ENCODE results near the gene ANKEF1. TPM values are rescaled to one million over a fixed set of nuclear protein-coding genes. Genes with fewer than 3 reads are reported as not detected.

ANKEF1 gene
- total RNA-seq: 1 to 10 TPM; 1.0 to 7.5 (median 3.5) TPM

DNA sequence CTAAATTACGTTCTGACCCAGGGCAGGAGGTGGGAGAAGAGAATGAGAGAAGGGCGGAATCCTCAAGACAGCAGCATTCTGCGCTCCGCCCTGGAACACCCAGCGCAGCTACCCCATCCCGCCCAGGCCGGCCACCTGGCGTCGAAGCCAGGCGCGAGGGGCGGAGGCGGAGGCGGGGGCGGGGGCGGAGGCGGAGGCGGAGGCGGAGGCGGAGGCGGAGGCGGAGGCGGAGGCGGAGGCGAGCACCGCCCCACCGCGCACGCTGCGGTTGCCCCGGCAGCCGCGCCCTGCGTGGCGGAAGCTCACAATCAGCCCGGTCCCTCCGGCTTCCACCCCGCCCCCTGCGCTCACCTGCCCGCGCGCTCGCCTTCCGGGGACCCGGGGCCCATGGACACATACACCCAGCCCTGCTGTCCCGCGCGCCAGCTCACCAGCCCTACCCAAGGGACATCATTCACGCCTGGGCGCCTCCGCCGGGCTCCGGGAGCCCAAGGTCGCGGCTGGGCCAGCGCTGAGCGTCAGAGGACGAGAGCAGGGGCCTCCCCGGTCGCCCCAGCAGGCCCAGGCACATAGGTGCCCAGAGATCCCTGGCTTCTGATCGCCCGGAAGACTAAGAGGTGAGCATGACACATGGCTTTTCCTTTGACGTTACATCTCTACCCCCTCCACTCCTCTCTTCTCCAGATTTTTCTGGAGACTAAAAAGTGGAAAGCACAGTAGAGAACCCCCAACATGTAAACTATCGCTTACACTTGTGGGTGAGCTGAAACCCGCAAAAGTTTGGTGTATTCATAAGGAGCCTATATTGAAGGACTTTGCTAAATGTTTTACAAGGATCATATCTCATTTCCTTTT, at the start of gene ANKEF1:
Gene ANKEF1, plus strand, starts transcription at position 271 of the 855 bp plus-strand sequence. CDS start 3,315 bp downstream, outside the sequence.
- Histone ChIP-seq H3K4me1 (peaks cover 4 to 15% (median 9%) of the 10 kb centered on the region in 4 donors), H3K27ac (peak within 1 kb of the TSS; percentile 8 to 77 (median 73)), H3K27me3 (no peaks in the 10 kb centered on the region), H3K36me3 (no peaks in the 10 kb centered on the region), H3K4me3 (peak within 1 kb of the TSS; percentile 37 to 72 (median 62)), H3K9me3 (no peaks in the 10 kb centered on the region)
- DNase-seq (peak; percentile 89 to 96), ATAC-seq (ENCODE audit: low FRiP score in 2 of 2) (peak; percentile 97 to 98)
- WGBS, 2 donors: 3 to 5% methylated on average over 24 to 36 of the region's 65 CpGs
- peak in 2 of 4 donors; percentile 38 to 63 for TF ChIP-seq POLR2A (IDR thresholded peaks at IDR 0.05)
- TF ChIP-seq, protein P1, sequence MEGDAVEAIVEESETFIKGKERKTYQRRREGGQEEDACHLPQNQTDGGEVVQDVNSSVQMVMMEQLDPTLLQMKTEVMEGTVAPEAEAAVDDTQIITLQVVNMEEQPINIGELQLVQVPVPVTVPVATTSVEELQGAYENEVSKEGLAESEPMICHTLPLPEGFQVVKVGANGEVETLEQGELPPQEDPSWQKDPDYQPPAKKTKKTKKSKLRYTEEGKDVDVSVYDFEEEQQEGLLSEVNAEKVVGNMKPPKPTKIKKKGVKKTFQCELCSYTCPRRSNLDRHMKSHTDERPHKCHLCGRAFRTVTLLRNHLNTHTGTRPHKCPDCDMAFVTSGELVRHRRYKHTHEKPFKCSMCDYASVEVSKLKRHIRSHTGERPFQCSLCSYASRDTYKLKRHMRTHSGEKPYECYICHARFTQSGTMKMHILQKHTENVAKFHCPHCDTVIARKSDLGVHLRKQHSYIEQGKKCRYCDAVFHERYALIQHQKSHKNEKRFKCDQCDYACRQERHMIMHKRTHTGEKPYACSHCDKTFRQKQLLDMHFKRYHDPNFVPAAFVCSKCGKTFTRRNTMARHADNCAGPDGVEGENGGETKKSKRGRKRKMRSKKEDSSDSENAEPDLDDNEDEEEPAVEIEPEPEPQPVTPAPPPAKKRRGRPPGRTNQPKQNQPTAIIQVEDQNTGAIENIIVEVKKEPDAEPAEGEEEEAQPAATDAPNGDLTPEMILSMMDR (IDR thresholded peaks at IDR 0.05): peak in 1 of 6 experiments; percentile 9
- TF ChIP-seq EP300 (IDR thresholded peaks at IDR 0.05): no peak
- peak in 1 of 2 donors; percentile 55 for TF ChIP-seq POLR2AphosphoS5 (IDR thresholded peaks at IDR 0.05)

DNA sequence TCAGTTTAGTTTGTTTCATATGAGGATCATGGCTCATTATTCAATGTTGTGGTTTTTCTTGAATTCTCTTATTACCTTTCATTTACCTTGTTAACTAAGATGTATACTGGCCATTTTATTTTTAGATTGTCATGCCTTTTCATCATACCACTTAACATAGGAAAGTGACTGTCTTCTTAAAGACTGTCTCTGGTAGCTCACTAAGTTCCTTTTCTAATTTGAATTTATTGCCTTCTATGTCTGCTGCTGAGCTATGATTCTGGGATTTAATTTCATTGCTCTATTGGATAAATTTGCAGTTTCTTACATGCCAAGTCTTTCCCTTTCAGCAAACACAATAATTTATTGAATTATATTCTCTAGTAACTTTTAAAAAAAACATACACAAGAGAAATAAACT, 49.5 kb upstream of the ANKEF1 start:
- H3K9me3 ChIP-seq: no peaks in the 10 kb centered on the region
- DNase-seq (no peak), ATAC-seq (ENCODE audit: low FRiP score in 2 of 2) (no peak)

DNA sequence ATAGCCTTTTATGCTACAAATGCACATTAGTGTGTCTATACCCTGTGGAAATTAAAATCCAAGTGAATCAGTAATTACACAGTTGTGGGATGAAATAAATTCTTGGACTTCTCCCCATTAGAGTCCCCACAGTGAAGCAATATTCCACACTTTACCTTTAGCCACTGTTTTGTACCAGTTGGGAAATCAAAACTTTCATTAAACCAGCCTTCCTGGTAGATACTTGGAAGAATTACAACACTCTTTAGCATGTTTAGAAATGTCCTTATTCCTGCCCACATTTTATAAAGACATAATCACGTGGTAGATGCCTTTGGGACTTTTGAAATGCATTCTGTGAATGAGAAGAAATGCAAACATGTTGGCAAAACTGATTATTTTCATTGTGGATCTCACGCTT, 49.0 kb upstream of the ANKEF1 start:
- H3K9me3 ChIP-seq: no peaks in the 10 kb centered on the region
- ATAC-seq (ENCODE audit: low FRiP score in 2 of 2) (no peak), DNase-seq (no peak)
- H3K4me1 ChIP-seq: peaks cover 0 to 7% (median 1%) of the 10 kb centered on the region in 4 donors
- TF ChIP-seq EP300 (IDR thresholded peaks at IDR 0.05): no peak
- no peak for TF ChIP-seq POLR2A (IDR thresholded peaks at IDR 0.05)
- TF ChIP-seq, protein P1 (IDR thresholded peaks at IDR 0.05): no peak
- TF ChIP-seq POLR2AphosphoS5 (IDR thresholded peaks at IDR 0.05): no peak
- no peaks in the 10 kb centered on the region for H3K36me3 ChIP-seq
- H3K27ac ChIP-seq: no peak overlapping the region
- WGBS, 2 donors: 38 to 50% methylated on average over 2 of the region's 2 CpGs
- peak overlapping the region in 1 of 4 donors; percentile 2 for H3K4me3 ChIP-seq
- H3K27me3 ChIP-seq: no peaks in the 10 kb centered on the region

More for the DNA sequence above, 49.5 kb upstream of the ANKEF1 start:
- Histone ChIP-seq H3K27me3 (no peaks in the 10 kb centered on the region), H3K4me3 (no peak overlapping the region), H3K36me3 (no peaks in the 10 kb centered on the region), H3K27ac (no peak overlapping the region), H3K4me1 (peaks cover 0 to 7% (median 1%) of the 10 kb centered on the region in 4 donors)
- TF ChIP-seq POLR2A (IDR thresholded peaks at IDR 0.05) (no peak), EP300 (IDR thresholded peaks at IDR 0.05) (no peak), POLR2AphosphoS5 (IDR thresholded peaks at IDR 0.05) (no peak)
- TF ChIP-seq, protein P1 (IDR thresholded peaks at IDR 0.05): no peak

DNA sequence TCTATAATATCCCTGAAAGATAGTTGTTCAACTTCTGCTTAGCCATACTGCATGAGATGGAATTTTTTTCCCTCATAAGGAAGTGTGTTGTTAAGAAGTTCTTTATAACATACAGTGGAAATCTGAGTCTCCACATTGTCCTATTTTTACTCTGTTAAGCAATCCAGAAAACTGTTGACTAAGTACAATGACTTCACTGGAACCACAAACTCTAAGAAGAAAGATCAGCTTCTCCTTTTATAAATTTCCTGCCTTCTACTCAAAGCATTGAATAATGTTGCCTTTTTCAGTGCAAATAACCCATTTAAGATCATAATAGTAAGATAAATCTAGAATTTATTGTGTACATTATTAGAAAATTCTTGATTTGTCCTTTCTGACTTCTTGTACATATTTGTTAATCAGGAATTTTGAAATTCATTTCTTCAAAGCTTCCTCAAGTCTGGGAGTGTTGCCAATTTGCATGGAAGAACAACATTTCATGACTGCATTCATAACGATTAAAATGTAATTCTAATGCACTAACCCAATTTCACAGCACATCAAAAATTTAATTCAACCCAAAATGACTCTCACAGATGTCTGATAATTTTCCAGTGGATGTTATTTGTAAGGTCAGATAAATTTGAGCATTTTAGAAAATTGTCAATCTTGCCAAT, 45.6 kb upstream of the ANKEF1 start:
- 8 to 10% methylated on average over 1 of the region's 1 CpG for WGBS, 2 donors
- no peaks in the 10 kb centered on the region for H3K36me3 ChIP-seq
- DNase-seq: no peak
- TF ChIP-seq POLR2AphosphoS5 (IDR thresholded peaks at IDR 0.05) (no peak), EP300 (IDR thresholded peaks at IDR 0.05) (no peak), POLR2A (IDR thresholded peaks at IDR 0.05) (no peak)
- TF ChIP-seq, protein P1 (IDR thresholded peaks at IDR 0.05): no peak
- peak overlapping the region in 1 of 4 donors; percentile 25 for H3K27ac ChIP-seq
- H3K9me3 ChIP-seq: no peaks in the 10 kb centered on the region
- no peaks in the 10 kb centered on the region for H3K27me3 ChIP-seq
- no peak overlapping the region for H3K4me3 ChIP-seq
- peaks cover 0 to 5% (median 1%) of the 10 kb centered on the region in 4 donors for H3K4me1 ChIP-seq
- ATAC-seq (ENCODE audit: low FRiP score in 2 of 2): peak; percentile 26 to 87

All from upper lobe of left lung (tissue), 6 donors.